ENCODE measurements around the gene HNRNPLL. TPM values are rescaled to one million over a fixed set of nuclear protein-coding genes. Genes with fewer than 3 reads are reported as not detected.

HNRNPLL gene
- total and polyA plus RNA-seq, 2 of the 8 experiments (the other 6 are each of a cell fraction or from before 2014, with no cell fraction given), result 18.6 to 69.3 TPM

DNA sequence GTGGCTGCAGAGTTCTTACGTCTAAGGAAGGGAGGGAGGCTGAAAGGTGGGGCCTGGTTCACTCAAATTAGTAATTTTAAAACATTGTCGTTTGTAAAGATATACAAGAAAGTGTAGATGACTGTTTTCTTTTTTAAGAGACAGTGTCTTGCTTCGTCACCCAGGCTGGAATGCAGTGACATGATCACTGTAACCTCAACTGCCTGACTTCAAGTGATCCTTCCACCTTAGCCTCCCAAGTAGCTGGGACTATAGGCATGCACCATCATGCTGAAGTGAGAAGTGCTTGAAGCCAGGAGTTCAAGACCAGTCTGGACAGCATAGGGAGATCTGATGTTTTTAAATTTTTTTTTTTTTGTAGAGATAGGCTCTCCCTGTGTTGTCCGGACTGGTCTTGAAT is 52.9 kb downstream of the HNRNPLL start:
- Histone ChIP-seq H3K4me1 (replicated peaks in 1 of 4; ENCODE audit: control insufficient read depth in 3 of 4, insufficient read depth in 4 of 4, low read length in 3 of 4) (peaks cover 0 to 4% (median 1%) of the 10 kb centered on the region in 4 experiments; a peak in 1 of 7 replicates), H3K23me2 (ENCODE audit: low read depth, low read length) (no peaks in the 10 kb centered on the region), H4K5ac (ENCODE audit: insufficient read length, low read depth, low read length) (no peak overlapping the region), H3K4me2 (ENCODE audit: insufficient read depth in 1 of 2, low read depth in 2 of 2, low read length in 2 of 2) (no peak overlapping the region), H3K27ac (ENCODE audit: low read depth, low read length) (no peak overlapping the region), H2BK120ac (replicated peaks; ENCODE audit: low read depth, low read length) (no peak overlapping the region), H3K4me3 (ENCODE audit: extremely low read depth in 1 of 4, insufficient read depth in 2 of 4, low read depth in 3 of 4, low read length in 4 of 4) (no peak overlapping the region), H3K9ac (replicated peaks in 1 of 4; ENCODE audit: extremely low read depth in 1 of 4, low read depth in 3 of 4, low read length in 3 of 4) (no peak overlapping the region), H4K91ac (replicated peaks; ENCODE audit: insufficient read length, low read length) (no peak overlapping the region), H3K14ac (ENCODE audit: insufficient read length) (no peak overlapping the region), H3K79me1 (ENCODE audit: low read depth, low read length) (no peaks in the 10 kb centered on the region), H3K56ac (replicated peaks; ENCODE audit: insufficient read length, low read depth, low read length) (no peak overlapping the region), H3K9me3 (ENCODE audit: insufficient read depth in 2 of 2, low read depth in 1 of 2, low read length in 1 of 2) (no peaks in the 10 kb centered on the region), H3K27me3 (replicated peaks in 1 of 4; ENCODE audit: control insufficient read depth in 3 of 4, extremely low read depth in 1 of 4, insufficient read depth in 3 of 4, low read length in 3 of 4) (no peaks in the 10 kb centered on the region), H2BK20ac (ENCODE audit: low read length) (no peak overlapping the region), H3K23ac (ENCODE audit: insufficient read length) (no peak overlapping the region), H2BK5ac (ENCODE audit: low read depth, low read length) (no peak overlapping the region), H3K79me2 (ENCODE audit: control insufficient read depth in 1 of 2, insufficient read depth in 2 of 2, low read length in 2 of 2) (no peaks in the 10 kb centered on the region), H2BK15ac (ENCODE audit: low read length) (no peak overlapping the region), H2BK12ac (ENCODE audit: low read depth, low read length) (no peak overlapping the region), H2AFZ (ENCODE audit: low read length) (no peak overlapping the region), H4K8ac (ENCODE audit: extremely low read depth, insufficient read depth, low read length) (no peak overlapping the region), H3K18ac (ENCODE audit: extremely low read depth, low read length) (no peak overlapping the region), H4K20me1 (replicated peaks in 1 of 2; ENCODE audit: control insufficient read depth in 1 of 2, insufficient read depth in 2 of 2, low read length in 2 of 2) (no peaks in the 10 kb centered on the region), H3K4ac (replicated peaks; ENCODE audit: insufficient read length, low read depth, low read length) (no peak overlapping the region), H3K36me3 (ENCODE audit: control insufficient read depth in 2 of 4, insufficient read depth in 4 of 4, low read length in 3 of 4) (no peaks in the 10 kb centered on the region; a peak in 1 of 8 replicates), H2AK5ac (ENCODE audit: low read depth, low read length) (no peak overlapping the region)
- CTCF ChIA-PET (ENCODE audit: partially characterized antibody), result interaction anchor here (0.6 to 2.9 kb wide), 3 partner anchors 15 to 32 kb away, joined by 4 to 23 read pairs (median 4); no protein-coding TSS in a partner anchor
- POLR2A ChIA-PET (ENCODE audit: partially characterized antibody), result interaction anchor here (0.9 to 3.6 kb wide), 4 partner anchors 9 to 201 kb away, joined by 3 to 13 read pairs (median 5); partner anchors contain the start of gene SRSF7
- 84% methylated on average over 4 of the region's 4 CpGs; no CpG with 5 or more reads in 1 of the 2 experiments for WGBS, 2 experiments (ENCODE audit: extremely low coverage in 1 of 2, insufficient coverage in 1 of 2, insufficient read length in 1 of 2, insufficient replicate concordance in 2 of 2, low coverage in 1 of 2, low lambda C conversion rate in 2 of 2, missing lambda C conversion rate in 1 of 2)
- TF ChIP-seq, protein P1, sequence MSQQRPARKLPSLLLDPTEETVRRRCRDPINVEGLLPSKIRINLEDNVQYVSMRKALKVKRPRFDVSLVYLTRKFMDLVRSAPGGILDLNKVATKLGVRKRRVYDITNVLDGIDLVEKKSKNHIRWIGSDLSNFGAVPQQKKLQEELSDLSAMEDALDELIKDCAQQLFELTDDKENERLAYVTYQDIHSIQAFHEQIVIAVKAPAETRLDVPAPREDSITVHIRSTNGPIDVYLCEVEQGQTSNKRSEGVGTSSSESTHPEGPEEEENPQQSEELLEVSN (IDR thresholded peaks at IDR 0.05), result peak; percentile 41; the same call in 1 of the 2 replicates
- peak; percentile 38; the same call in 1 of the 2 replicates for TF ChIP-seq MAX (IDR thresholded peaks at IDR 0.05)
- no peak for TF ChIP-seq KDM5A (IDR thresholded peaks at IDR 0.05; ENCODE audit: low read length)
- DNase-seq (ENCODE audit: low read depth in 1 of 2, low spot score in 2 of 2) (no peak), FAIRE-seq (no peak)

Measured in H1 (cell line).